Ishikawa (cell line): Measurements from ENCODE around the gene RAP1GAP2.

Source experiments
- EP300 ChIP-seq: IDR thresholded peaks from 2 replicates; pipeline ENCODE4 v1.6.1; 2012; ENCODE audit warnings: borderline replicate concordance
- FOXM1 ChIP-seq: IDR thresholded peaks from 2 replicates; pipeline ENCODE4 v1.6.1; 2012; ENCODE audit warnings: low read depth, borderline replicate concordance
- MAX ChIP-seq: IDR thresholded peaks from 2 replicates; pipeline ENCODE4 v1.6.1; 2012
- RAD21 ChIP-seq: IDR thresholded peaks from 2 replicates; pipeline ENCODE4 v1.6.1; 2012; ENCODE audit warnings: low read depth
- TAF1 ChIP-seq: IDR thresholded peaks from 2 replicates; pipeline ENCODE4 v1.6.1; 2012; ENCODE audit warnings: low read depth, mild to moderate bottlenecking
- TCF12 ChIP-seq: IDR thresholded peaks from 2 replicates; pipeline ENCODE4 v1.6.1; 2012; ENCODE audit warnings: low read depth
- TEAD4 ChIP-seq: IDR thresholded peaks from 2 replicates; pipeline ENCODE4 v1.6.1; 2012
- YY1 ChIP-seq: IDR thresholded peaks from 2 replicates; pipeline ENCODE4 v1.6.1; 2012; ENCODE audit warnings: low read depth
- ZBTB7A ChIP-seq: IDR thresholded peaks from 2 replicates; pipeline ENCODE4 v1.6.1; 2012; ENCODE audit warnings: low read depth
- TF ChIP-seq, protein P1 (sequence below): IDR thresholded peaks from 2 replicates; pipeline ENCODE4 v1.6.1; 2012; ENCODE audit warnings: low read depth, mild to moderate bottlenecking

GRCh38 chr17:2931876-2932275 lies 135.6 kb downstream of the RAP1GAP2 start:
- TF ChIP-seq TAF1 = no peak
- TF ChIP-seq TCF12 = no peak
- no peak for TF ChIP-seq YY1
- TF ChIP-seq FOXM1 = no peak
- TF ChIP-seq MAX = no peak
- TF ChIP-seq ZBTB7A = no peak
- TF ChIP-seq EP300 = no peak
- no peak for TF ChIP-seq TEAD4
- TF ChIP-seq, protein P1, sequence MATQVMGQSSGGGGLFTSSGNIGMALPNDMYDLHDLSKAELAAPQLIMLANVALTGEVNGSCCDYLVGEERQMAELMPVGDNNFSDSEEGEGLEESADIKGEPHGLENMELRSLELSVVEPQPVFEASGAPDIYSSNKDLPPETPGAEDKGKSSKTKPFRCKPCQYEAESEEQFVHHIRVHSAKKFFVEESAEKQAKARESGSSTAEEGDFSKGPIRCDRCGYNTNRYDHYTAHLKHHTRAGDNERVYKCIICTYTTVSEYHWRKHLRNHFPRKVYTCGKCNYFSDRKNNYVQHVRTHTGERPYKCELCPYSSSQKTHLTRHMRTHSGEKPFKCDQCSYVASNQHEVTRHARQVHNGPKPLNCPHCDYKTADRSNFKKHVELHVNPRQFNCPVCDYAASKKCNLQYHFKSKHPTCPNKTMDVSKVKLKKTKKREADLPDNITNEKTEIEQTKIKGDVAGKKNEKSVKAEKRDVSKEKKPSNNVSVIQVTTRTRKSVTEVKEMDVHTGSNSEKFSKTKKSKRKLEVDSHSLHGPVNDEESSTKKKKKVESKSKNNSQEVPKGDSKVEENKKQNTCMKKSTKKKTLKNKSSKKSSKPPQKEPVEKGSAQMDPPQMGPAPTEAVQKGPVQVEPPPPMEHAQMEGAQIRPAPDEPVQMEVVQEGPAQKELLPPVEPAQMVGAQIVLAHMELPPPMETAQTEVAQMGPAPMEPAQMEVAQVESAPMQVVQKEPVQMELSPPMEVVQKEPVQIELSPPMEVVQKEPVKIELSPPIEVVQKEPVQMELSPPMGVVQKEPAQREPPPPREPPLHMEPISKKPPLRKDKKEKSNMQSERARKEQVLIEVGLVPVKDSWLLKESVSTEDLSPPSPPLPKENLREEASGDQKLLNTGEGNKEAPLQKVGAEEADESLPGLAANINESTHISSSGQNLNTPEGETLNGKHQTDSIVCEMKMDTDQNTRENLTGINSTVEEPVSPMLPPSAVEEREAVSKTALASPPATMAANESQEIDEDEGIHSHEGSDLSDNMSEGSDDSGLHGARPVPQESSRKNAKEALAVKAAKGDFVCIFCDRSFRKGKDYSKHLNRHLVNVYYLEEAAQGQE = no peak
- TF ChIP-seq RAD21 = no peak
